GM23248 (cell line): ENCODE data around the gene ZNF488. TPM values are rescaled to one million over a fixed set of nuclear protein-coding genes. Genes with fewer than 3 reads are reported as not detected.
A peak's percentile ranks its signal among the peaks of the same experiment; 100 is the strongest.

Source experiments
- DNase-seq: peaks from one replicate; pipeline ENCODE4 v3.0.0-alpha.2; 2015
- H2AFZ ChIP-seq: fragments of 200-600 bp; sonication (generic); 2 replicates; pipeline ENCODE4 v1.6.1; 2016; ENCODE audit warnings: antibody characterized with exemption
- H3F3A ChIP-seq: fragments of 200-600 bp; sonication (generic); 2 replicates; pipeline ENCODE4 v1.6.1; 2016; ENCODE audit warnings: mild to moderate bottlenecking, antibody characterized with exemption, mixed run types; ENCODE audit not compliant: insufficient read depth
- H3K27ac ChIP-seq: fragments of 200-600 bp; sonication (generic); 2 replicates; pipeline ENCODE4 v1.5.1; 2016; ENCODE audit warnings: mild to moderate bottlenecking
- H3K27me3 ChIP-seq: fragments of 200-600 bp; sonication (generic); replicated peaks from 2 replicates; pipeline ENCODE4 v1.6.1; 2016; ENCODE audit warnings: mild to moderate bottlenecking; ENCODE audit not compliant: insufficient read depth
- H3K36me3 ChIP-seq: fragments of 200-600 bp; sonication (generic); 2 replicates; pipeline ENCODE4 v1.6.1; 2016; ENCODE audit warnings: low read depth, mild to moderate bottlenecking
- H3K4me1 ChIP-seq: fragments of 200-600 bp; sonication (generic); 2 replicates; pipeline ENCODE4 v1.6.1; 2016; ENCODE audit warnings: mild to moderate bottlenecking; ENCODE audit not compliant: insufficient read depth
- H3K4me2 ChIP-seq: fragments of 200-600 bp; sonication (generic); one replicate; pipeline ENCODE4 v1.6.1; 2016; ENCODE audit warnings: mild to moderate bottlenecking; ENCODE audit not compliant: unreplicated experiment
- H3K4me3 ChIP-seq: fragments of 200-600 bp; sonication (generic); 2 replicates; pipeline ENCODE4 v1.5.1; 2016; ENCODE audit warnings: mild to moderate bottlenecking
- H3K79me2 ChIP-seq: fragments of 200-600 bp; sonication (generic); 2 replicates; pipeline ENCODE4 v1.6.1; 2016; ENCODE audit warnings: mild to moderate bottlenecking; ENCODE audit not compliant: insufficient read depth
- H3K9ac ChIP-seq: fragments of 200-600 bp; sonication (generic); 2 replicates; pipeline ENCODE4 v1.6.1; 2016; ENCODE audit warnings: mild to moderate bottlenecking
- H3K9me2 ChIP-seq: fragments of 200-600 bp; sonication (generic); 2 replicates; pipeline ENCODE4 v1.6.1; 2016; ENCODE audit warnings: mixed run types, mild to moderate bottlenecking, moderate library complexity; ENCODE audit not compliant: insufficient read depth
- H3K9me3 ChIP-seq: fragments of 200-600 bp; sonication (generic); one replicate; pipeline ENCODE4 v1.6.1; 2017; ENCODE audit warnings: low read depth
- H4K20me1 ChIP-seq: fragments of 200-600 bp; sonication (generic); 2 replicates; pipeline ENCODE4 v1.6.0; 2016; ENCODE audit not compliant: insufficient read depth
- EZH2 ChIP-seq: fragments of 200-600 bp; sonication (generic); IDR thresholded peaks from 2 replicates; pipeline ENCODE4 v1.6.1; 2018; ENCODE audit warnings: antibody characterized with exemption, mild to moderate bottlenecking; ENCODE audit not compliant: insufficient read depth, poor library complexity, severe bottlenecking
- EZH2phosphoT487 ChIP-seq: fragments of 200-600 bp; sonication (generic); IDR thresholded peaks from 2 replicates; pipeline ENCODE4 v1.6.1; 2018; ENCODE audit warnings: antibody characterized with exemption, moderate library complexity, mild to moderate bottlenecking, low read depth; ENCODE audit not compliant: insufficient read depth
- WGBS, 2 experiments: methylation state at CpG; one replicate each; pipeline ENCODE4 v1.1.6; 2015 to 2017; ENCODE audit warnings: low lambda C conversion rate in 2 of 2, low coverage in 1 of 2; ENCODE audit errors: missing lambda C conversion rate in 2 of 2; 5-methylcytosine and 5-hydroxymethylcytosine counted together
- in situ Hi-C: fragments of 300-500 bp; cut with MboI; formaldehyde crosslinking; loops from 2 replicates; pipeline ENCODE4 v1.15.0; 2020
- polyA plus RNA-seq: library from polyadenylated mRNA; unstranded; fragments of >200 nt; fragmentation: Nextera tagmentation; extraction: Ambion mirVana; gene quantifications from 2 replicates; pipeline ENCODE4 v1.2.1, GENCODE V29; 2016
- total RNA-seq: library from RNA; depleted of rRNA; stranded (reverse); fragments of >200 nt; shearing (Covaris generic); gene quantifications from 2 replicates; pipeline ENCODE4 v1.2.3, GENCODE V29; 2014

ZNF488 gene
- total and polyA plus RNA-seq, 2 experiments from 2014 or later: 0.11 TPM; not detected in 1

- WGBS, 2 experiments: 80 to 81% methylated on average over 2 of the region's 2 CpGs
- Histone ChIP-seq H3K4me3 (no peak overlapping the region), H3K79me2 (no peaks in the 10 kb centered on the region), H3F3A (no peaks in the 10 kb centered on the region), H3K9ac (no peak overlapping the region), H3K9me3 (no peaks in the 10 kb centered on the region), H4K20me1 (no peaks in the 10 kb centered on the region), H3K4me1 (no peaks in the 10 kb centered on the region), H3K27me3 (no peaks in the 10 kb centered on the region), H3K27ac (no peak overlapping the region), H2AFZ (no peak overlapping the region), H3K9me2 (no peaks in the 10 kb centered on the region), H3K4me2 (no peak overlapping the region), H3K36me3 (no peaks in the 10 kb centered on the region)
- TF ChIP-seq EZH2phosphoT487: no peak
- TF ChIP-seq EZH2: no peak
- in situ Hi-C loops: no loop called here
- no peak for DNase-seq
Measured at GRCh38 chr10:47414227-47414592, 30.1 kb upstream of the ZNF488 start.

DNA sequence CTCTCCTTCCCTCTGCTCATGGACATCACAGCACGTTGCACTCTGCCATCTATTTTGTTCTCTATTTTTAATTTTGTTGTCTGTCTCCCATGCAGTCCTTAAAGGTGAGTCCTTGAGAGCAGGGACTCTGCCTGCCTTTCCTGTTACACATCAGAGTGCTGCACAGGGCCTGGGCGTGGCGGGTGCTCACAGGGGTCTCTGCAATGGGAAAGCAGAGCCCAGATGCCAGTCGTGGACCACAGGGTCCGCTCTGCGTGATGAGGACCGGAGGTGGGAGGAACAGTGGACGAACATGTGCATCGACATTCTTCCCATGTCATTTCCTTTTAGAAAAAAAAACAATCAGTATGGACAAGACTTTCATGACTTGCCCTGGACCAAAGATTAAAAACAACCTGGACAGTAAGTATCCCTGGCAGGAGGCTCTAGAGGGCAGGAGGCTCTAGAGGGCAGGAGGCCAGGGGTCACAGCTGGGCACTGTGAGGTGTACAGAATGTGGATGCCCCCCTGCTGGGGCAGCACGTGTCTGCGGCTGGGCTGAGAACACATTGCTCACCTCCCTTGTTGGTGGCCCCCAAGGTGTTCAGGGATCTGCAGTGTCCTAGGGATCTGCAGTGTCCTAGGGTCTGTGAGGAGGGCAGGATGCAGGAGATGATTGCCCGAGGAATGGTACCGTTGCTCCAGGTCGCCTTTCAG is 29.6 kb upstream of the ZNF488 start:
- no peaks in the 10 kb centered on the region for H3K9me2 ChIP-seq
- no peak for DNase-seq
- H4K20me1 ChIP-seq: no peaks in the 10 kb centered on the region
- H3K27ac ChIP-seq: no peak overlapping the region
- no peak overlapping the region for H2AFZ ChIP-seq
- H3K4me2 ChIP-seq: no peak overlapping the region
- in situ Hi-C loops: no loop called here
- H3F3A ChIP-seq: no peaks in the 10 kb centered on the region
- H3K36me3 ChIP-seq: no peaks in the 10 kb centered on the region
- H3K9ac ChIP-seq: no peak overlapping the region
- no peaks in the 10 kb centered on the region for H3K27me3 ChIP-seq
- TF ChIP-seq EZH2: no peak
- TF ChIP-seq EZH2phosphoT487: no peak
- no peak overlapping the region for H3K4me3 ChIP-seq
- no peaks in the 10 kb centered on the region for H3K79me2 ChIP-seq
- H3K9me3 ChIP-seq: no peaks in the 10 kb centered on the region
- H3K4me1 ChIP-seq: no peaks in the 10 kb centered on the region
- 61 to 66% methylated on average over 14 of the region's 14 CpGs for WGBS, 2 experiments

GRCh38 chr10:47412869-47413268 is 28.8 kb upstream of the ZNF488 start:
- H4K20me1 ChIP-seq: no peaks in the 10 kb centered on the region
- WGBS, 2 experiments: 51 to 72% methylated on average over 2 of the region's 2 CpGs
- H2AFZ ChIP-seq: no peak overlapping the region
- H3K9me3 ChIP-seq: no peaks in the 10 kb centered on the region
- DNase-seq: peak; percentile 18
- in situ Hi-C loops: no loop called here
- H3K4me3 ChIP-seq: no peak overlapping the region
- H3K79me2 ChIP-seq: no peaks in the 10 kb centered on the region
- H3K9ac ChIP-seq: no peak overlapping the region
- H3K36me3 ChIP-seq: no peaks in the 10 kb centered on the region
- H3F3A ChIP-seq: no peaks in the 10 kb centered on the region
- TF ChIP-seq EZH2phosphoT487 (no peak), EZH2 (no peak)
- no peaks in the 10 kb centered on the region for H3K9me2 ChIP-seq
- H3K4me1 ChIP-seq: no peaks in the 10 kb centered on the region
- H3K4me2 ChIP-seq: no peak overlapping the region
- no peaks in the 10 kb centered on the region for H3K27me3 ChIP-seq
- H3K27ac ChIP-seq: no peak overlapping the region

DNA sequence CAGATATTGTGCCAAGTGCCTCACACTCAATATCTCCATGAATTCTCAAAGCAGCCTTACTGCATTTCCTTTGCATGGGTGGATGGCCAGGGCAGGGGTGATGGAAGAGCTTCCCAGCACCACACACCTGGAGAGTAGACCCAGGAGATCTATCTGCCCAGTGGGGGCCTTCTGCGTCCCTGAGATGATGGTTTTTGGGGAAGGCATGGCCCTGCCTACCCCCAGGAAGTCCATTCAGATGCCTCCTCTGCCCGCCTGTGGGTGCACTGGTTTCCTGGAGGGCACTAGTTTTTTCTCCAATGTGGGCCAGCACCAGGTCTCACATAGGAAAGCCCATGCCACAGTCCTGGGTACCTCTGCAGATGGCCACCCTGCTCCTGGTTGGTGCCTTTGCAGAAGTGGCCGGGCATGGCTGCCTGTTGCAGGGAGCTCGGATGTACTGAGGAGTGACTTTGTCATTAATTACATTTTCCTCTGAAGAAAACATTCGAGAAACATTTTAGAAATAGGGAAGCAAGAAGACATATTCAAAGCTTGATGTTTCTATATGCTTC is 28.2 kb upstream of the ZNF488 start:
- in situ Hi-C loops: no loop called here
- Histone ChIP-seq H4K20me1 (no peaks in the 10 kb centered on the region), H3K9me2 (no peaks in the 10 kb centered on the region), H3K36me3 (no peaks in the 10 kb centered on the region), H2AFZ (no peak overlapping the region), H3K79me2 (no peaks in the 10 kb centered on the region), H3K4me3 (no peak overlapping the region), H3K4me1 (peaks cover 3% of the 10 kb centered on the region), H3K27me3 (no peaks in the 10 kb centered on the region), H3K9me3 (no peaks in the 10 kb centered on the region), H3K27ac (no peak overlapping the region), H3F3A (no peaks in the 10 kb centered on the region), H3K4me2 (no peak overlapping the region), H3K9ac (no peak overlapping the region)
- no peak for TF ChIP-seq EZH2
- TF ChIP-seq EZH2phosphoT487: no peak
- no peak for DNase-seq
- WGBS, 2 experiments: 57 to 66% methylated on average over 5 of the region's 5 CpGs
